ENCODE measurements around the gene DLGAP4.

DLGAP4 gene

GRCh38 chr20:36481380-36482043, 175.4 kb downstream of the DLGAP4 start:
- no peak for DNase-seq

DNA sequence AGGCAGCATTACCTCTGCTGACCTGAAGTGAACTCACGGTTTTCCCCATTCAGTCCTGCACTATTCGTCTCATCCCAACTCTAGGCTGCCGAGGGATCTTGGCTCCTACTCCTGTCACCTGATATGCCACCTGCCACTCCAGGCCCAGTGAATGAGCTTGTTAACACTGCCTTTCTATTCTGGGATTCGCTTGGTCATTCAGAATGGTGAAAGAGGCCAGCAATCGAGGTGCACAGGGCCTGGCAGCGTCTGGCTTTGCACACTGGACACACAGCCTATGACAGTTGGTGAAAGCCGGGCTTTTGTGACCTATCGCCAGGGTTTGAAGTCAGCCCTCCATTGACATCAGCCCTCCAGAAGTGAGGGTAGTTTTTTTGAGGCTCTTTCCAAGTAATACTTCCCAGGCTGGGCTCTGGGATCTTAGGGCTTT, 175.9 kb downstream of the DLGAP4 start:
- DNase-seq, result no peak

DNA sequence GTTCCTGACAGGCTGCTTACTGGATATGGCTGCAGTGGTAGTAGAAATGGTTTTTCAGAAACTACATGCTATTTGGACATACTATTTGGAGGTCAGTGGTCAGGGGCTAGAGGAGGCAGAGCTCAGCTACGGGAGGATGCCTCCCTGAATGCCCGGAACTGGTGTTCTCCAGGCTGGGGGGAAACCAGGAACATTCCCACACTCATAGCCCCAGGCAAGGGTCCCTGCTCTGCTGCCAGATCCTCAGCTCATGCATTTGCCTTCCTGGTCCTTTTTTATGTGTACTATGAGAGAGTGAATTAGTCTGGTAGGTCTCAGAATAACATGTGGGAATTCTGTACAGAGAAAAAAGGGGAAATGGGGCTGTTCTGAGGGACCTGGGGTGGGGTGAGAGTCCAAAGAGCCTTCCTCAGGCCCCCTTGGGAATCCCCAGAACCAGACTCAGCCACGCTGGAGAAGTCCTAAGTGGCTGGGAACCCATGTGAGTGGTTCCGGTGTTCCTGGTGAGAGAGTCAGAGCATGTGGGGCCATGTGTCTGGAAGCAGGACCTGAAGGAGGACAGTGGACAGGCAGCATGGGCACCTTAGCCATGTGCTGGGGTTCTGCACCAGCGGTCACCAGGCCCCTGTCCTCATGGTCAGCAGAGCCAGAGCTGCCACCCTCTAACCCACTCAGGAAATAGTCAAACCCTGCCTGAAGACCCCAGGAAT, 177.2 kb downstream of the DLGAP4 start:
- no peak for DNase-seq

DNA sequence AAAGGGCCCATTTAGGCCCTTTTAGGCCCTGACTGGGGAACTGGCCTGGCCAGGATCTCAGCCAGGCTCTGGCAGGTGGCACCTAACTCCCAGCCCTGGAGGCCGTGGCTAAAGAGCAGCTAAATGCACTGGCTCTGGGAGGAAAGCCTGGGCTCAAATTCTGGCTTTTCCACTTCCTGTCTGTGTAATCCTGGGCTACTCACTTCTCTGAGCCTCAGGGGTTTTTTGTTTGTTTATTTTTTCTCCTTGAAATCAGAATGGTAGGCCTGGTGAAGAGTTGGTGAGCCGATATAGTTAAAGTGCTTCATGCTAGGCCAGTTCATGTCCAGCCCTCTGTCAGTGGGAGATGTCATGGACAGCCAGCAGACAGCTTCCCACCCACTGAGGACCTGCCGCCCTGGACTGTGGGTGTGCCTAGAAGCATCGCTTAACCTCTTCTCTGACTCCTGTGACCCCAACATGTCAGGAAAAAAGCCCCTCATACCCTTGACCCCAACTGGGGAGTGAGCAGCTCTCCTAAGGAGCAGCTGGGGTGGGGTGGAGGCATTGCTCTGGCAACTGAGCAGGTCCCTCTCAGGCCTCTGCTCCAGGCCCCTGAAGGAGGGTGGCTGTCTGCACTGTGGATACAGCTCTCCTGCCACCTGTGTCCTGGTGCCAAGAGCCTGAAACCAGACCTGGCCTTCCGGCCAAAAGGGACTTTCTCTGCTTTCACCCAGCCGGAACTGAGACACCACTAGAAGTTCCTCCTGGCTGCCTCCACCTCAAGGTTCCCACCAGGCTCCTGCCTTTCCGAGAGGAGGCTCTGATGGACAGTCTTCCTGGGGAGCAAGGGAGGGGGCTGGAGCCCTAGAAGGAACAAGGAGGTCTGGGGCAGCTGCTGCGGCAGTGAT, 178.0 kb downstream of the DLGAP4 start:
- DNase-seq, result no peak

- no peak for DNase-seq
These were observed 179.1 kb downstream of the DLGAP4 start for GRCh38 chr20:36485286-36485685.

DNA sequence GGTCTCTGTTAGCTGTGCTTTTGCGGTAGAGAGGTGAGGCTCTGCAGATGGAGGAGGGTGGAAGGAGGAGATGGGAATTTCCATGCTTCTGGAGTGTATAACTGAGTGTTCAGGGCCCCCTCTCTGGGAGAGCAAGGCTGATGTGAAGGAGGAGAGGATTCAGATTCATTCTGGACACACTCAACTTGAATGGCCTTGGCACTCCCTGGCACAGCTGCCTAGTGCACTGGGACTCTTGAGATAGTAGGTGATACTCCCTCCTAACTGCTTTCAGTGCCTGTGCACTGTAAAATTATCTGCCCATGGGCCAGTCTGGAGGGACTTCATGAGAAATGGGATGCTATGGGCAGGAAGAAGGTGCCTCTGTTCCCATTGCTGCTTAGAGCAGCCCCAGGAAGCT, 180.9 kb downstream of the DLGAP4 start:
- no peak for DNase-seq

- no peak for DNase-seq
These were observed 184.1 kb downstream of the DLGAP4 start for GRCh38 chr20:36490191-36490590.

- peak; percentile 70 for DNase-seq
These were observed 185.9 kb downstream of the DLGAP4 start for GRCh38 chr20:36491901-36492617.

DNA sequence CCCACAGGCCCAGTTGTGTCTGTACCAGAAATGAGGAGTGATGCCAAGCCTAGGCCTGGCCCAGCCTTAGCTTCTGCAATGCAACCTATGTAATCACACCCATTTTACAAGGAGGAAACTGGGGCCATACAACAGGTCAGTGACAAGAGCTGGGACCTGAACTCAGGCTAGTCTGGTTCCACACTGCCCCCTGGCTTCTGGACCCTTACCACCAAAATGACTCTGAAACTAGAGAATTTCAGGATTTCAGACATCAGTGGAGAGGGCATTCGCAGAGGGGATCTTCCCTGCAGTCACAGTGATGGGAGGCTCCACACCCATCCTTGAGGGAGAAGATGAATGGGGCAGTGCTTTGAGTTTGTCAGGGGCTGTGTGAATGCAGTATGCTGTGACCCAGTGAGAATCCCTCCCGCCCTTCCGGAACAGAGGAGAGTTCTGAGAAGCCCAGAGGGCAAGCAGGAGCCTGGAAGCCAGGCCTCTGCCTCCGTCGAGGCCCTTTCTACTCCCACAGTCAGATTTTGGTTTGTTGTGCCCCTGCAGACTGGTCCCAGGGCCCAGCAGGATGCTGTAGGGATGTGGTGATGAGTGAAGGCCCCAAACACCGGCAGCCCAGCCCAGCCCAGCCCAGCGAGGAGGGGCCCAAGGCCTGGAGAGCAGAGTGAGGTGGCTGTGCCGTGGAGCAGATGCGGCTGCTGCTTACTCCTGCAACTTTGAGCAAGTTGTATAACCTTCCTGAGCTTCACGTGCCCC, 187.1 kb downstream of the DLGAP4 start:
- DNase-seq, result peak; percentile 18

DNA sequence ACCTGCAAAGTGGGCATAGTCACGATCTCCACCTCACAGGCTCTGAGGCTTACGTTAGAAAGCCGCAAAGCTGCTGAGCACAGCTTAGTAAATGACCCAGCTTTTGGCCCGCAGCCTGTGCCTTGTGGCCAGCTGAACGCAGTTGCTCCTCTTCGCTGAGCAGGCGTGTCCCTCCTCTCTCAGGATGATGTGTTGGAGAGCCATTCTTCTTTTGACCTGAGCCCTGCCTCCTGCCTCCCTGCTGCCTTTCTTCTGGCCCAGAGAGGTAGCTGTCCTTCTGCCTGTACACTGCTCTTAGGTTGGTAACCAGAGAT, 187.6 kb downstream of the DLGAP4 start:
- DNase-seq, result no peak

GRCh38 chr20:36496707-36497669, 190.8 kb downstream of the DLGAP4 start:
- DNase-seq, result no peak

DNA sequence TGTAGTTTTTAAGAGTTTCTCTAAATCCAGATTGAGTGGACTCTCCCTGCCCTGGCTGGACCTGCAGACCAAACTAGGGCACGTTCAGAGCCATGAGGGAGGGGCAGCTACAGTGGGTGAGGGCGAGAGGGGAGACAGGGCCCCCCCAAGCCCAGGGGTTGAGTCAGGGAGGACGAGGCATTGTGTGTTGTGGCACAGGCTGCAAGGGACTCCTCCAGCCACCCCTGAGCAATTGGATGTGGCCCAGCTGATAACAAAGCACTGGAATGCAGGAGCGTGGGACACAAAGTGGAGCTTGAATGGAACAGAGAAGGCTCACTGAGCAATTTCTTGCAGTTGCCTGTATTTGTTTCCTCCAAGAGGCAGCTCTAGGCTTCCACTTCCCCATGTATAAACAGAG, 191.7 kb downstream of the DLGAP4 start:
- no peak for DNase-seq

- no peak for DNase-seq
These were observed 192.4 kb downstream of the DLGAP4 start for GRCh38 chr20:36498386-36499179.

- no peak for DNase-seq
These were observed 193.1 kb downstream of the DLGAP4 start for GRCh38 chr20:36499211-36499610.

DNA sequence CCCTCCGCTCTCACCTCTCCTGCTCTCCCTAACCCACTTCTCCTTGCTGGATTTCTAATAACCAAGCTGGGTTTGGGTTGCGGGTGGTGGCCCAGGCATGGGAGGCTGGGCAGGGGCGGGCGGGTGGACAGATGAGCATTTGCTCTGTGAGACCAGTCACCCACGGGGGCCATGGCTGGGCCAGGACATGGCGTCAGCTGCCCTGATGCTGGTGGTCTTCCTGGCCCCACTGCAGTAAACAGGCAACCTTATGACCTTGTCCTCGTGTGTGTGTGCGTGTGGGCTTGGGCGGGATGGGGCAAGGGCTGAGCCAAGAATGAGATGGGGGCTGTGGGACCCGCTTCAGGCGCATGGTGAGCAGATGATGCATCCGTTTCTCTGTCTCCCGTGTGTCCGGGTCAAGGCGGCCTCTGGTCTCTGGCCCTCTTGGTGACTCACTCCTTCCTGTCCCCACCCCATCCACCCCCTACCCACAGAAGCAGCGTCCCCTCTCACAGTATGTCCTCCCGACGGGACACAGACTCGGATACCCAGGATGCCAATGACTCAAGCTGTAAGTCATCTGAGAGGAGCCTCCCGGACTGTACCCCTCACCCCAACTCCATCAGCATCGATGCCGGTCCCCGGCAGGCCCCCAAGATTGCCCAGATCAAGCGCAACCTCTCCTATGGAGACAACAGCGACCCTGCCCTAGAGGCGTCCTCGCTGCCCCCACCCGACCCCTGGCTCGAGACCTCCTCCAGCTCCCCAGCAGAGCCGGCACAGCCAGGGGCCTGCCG, 193.8 kb downstream of the DLGAP4 start:
- no peak for DNase-seq

DNA sequence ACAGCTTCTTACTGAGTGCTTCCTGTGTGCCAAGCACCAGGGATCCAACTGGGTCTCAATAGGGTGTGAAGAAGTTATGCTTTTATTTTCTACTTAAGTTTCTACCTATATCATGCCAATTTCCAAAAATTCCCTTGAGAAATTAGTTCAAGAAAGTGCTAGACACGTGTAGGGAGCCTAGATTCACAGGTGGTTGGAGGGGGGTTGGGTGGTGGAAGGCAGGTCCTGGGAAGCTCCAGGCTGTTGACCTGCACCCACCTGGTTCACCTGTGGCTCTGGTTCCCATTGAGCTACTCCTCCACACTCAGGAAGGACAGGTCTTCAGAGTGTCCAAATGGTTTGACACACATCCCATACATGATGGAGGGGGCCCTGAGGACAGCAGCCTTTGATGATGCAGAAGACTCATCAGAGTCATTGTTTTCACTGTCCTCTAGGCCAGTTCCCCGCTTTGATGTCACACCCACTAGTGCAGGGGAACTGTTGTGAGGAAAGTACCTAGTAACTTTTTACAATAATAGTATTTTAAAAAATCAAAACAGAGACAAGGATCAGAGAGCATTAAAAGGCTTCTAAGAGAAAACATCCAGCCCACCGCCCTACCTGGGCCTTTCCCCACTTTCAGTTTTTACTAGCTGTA, 195.3 kb downstream of the DLGAP4 start:
- peak; percentile 15 for DNase-seq

- no peak for DNase-seq
These were observed 198.2 kb downstream of the DLGAP4 start for GRCh38 chr20:36504295-36504694.

DNA sequence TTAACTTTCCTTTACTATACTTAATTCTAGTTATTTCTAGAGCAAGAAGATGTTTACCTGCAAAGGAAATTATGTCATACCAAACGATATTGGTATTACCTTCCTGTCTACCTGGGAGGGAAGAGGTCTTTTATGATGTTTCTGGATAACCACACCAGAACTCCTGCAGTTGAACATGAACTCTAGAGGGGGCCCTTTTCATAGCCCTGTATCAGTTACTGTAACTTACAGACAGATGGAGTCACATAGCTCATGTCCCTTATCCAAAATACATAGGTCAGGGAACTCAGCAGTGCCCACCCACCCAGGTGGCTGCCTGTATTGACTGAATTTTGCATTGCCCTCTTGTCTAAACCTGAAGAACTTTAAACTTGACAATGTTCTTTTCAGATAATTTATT, 200.1 kb downstream of the DLGAP4 start:
- no peak for DNase-seq

DNA sequence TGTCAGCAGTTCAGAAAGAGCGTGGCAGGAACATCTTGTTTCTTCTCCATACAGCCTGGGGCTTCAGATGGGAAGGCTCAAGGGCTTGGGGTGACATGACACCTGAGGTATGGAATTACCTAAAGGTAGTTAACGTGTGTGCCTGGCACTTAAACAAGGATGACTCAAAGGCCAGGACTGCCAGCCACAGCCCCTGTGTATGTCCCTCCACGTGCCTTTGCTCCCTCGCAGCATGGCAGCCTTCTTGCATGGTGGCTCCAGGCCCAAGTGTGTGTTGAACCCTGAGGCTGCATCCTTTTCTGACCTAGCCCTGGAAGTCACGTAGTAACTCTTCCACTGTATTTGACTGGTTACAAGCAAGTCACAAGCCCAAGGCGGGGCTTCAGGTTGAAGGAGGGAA, 201.6 kb downstream of the DLGAP4 start:
- DNase-seq, result no peak
